ENCODE data around the gene PIK3R6.

PIK3R6 gene, protein sequence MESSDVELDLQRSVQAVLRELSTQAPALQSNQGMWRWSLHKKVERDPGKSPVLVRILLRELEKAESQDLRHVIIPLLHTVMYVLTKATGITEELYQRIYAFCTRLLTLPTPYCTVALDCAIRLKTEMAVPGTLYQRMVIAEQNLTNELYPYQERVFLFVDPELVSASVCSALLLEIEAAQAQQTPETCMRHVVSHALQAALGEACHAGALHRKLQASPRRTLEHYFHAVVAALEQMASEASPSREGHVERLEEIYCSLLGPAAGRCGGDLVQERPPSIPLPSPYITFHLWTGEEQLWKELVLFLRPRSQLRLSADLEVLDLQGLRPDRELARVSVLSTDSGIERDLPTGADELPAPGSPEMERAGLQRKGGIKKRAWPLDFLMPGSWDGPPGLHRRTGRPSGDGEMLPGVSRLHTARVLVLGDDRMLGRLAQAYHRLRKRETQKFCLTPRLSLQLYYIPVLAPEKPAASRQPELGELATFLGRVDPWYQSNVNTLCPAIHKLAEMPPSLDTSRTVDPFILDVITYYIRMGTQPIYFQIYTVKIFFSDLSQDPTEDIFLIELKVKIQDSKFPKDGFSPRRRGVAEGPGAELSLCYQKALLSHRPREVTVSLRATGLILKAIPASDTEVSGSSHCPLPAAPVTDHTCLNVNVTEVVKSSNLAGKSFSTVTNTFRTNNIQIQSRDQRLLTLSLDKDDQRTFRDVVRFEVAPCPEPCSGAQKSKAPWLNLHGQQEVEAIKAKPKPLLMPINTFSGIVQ

DNA sequence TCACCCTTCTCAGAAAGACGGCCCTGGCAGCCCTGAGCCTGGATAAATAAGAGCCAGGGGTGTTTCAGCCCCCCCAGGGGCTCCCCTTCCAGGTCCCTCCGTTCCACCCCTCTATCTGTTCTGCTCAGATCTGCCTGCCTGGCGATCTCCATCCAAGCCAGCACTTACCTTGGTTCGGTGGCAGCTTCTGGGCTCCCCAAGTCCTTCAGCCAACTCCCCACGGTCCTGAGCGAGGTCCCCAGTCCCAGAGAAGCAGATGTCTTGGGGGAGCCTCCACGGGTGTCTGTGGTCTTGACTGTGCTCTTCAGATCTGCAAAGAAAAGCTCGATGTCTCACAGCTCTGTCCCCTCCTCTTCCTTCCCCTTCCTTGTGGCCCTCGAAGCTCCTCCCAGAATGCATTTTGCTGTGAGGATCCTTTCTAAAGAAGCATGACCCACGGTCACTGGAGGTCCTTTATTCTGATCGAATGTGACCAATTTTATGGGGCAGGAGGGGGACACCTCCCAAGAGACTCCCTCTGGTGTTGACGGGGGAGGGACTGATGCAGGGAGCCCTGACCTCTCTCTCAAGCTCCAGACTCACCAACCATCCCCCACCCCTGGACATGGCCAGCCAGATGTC is at the start of gene PIK3R6:
Gene PIK3R6 (minus strand): TSS at position 314 of the 621 bp plus-strand sequence. CDS start 17,880 bp downstream, outside the sequence.
- CTCF ChIA-PET: no interaction called here
- TF ChIP-seq SP1 (IDR thresholded peaks at IDR 0.05) (no peak), FOXK2 (IDR thresholded peaks at IDR 0.05) (no peak), HDGF (IDR thresholded peaks at IDR 0.05; ENCODE audit: borderline replicate concordance) (no peak), NFRKB (IDR thresholded peaks at IDR 0.05) (no peak), SUZ12 (IDR thresholded peaks at IDR 0.05) (no peak), FOXM1 (IDR thresholded peaks at IDR 0.05; ENCODE audit: borderline replicate concordance) (no peak), ARNT (IDR thresholded peaks at IDR 0.05) (no peak), ELF4 (IDR thresholded peaks at IDR 0.05) (no peak), L3MBTL2 (conservative IDR thresholded peaks at IDR 0.05) (no peak), BHLHE40 (IDR thresholded peaks at IDR 0.05; ENCODE audit: borderline replicate concordance) (no peak), FOXA1 (IDR thresholded peaks at IDR 0.05) (no peak), CTBP1 (IDR thresholded peaks at IDR 0.05; ENCODE audit: borderline replicate concordance) (no peak), TARDBP (IDR thresholded peaks at IDR 0.05) (no peak), ZNF384 (IDR thresholded peaks at IDR 0.05) (no peak), LEF1 (IDR thresholded peaks at IDR 0.05; ENCODE audit: borderline replicate concordance) (no peak)
- DNase-seq (ENCODE audit: extremely low spot score): no peak

DNA sequence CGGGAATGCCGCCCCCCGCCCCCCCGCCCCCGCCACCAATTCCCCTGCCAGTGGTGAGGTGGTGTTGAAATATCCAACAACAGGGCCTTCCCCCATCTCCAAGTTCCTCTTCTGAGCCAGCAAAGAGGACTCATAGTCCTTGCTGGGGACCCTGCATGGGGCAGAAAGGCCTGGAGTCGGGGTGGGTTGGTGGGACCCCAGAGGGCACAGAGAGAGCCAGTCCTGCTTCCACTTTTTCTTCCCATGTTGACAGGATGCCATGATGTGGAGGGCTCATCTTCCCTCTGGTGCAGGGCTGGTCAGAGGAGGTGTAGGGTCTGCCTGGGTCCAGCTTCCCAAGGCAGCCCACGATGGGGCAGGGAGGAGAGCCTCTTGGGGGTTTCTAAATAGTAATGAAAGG is 49.0 kb upstream of the PIK3R6 start:
- no peak for DNase-seq (ENCODE audit: extremely low spot score)
- CTCF ChIA-PET: no interaction called here
- POLR2A ChIA-PET: no interaction called here
- TF ChIP-seq HDGF (IDR thresholded peaks at IDR 0.05; ENCODE audit: borderline replicate concordance) (no peak), NFRKB (IDR thresholded peaks at IDR 0.05) (no peak), SP1 (IDR thresholded peaks at IDR 0.05) (no peak), ARNT (IDR thresholded peaks at IDR 0.05) (no peak), L3MBTL2 (conservative IDR thresholded peaks at IDR 0.05) (no peak), CTBP1 (IDR thresholded peaks at IDR 0.05; ENCODE audit: borderline replicate concordance) (no peak), ELF4 (IDR thresholded peaks at IDR 0.05) (no peak), FOXM1 (IDR thresholded peaks at IDR 0.05; ENCODE audit: borderline replicate concordance) (no peak), LEF1 (IDR thresholded peaks at IDR 0.05; ENCODE audit: borderline replicate concordance) (no peak), TARDBP (IDR thresholded peaks at IDR 0.05) (no peak), SUZ12 (IDR thresholded peaks at IDR 0.05) (no peak), FOXA1 (IDR thresholded peaks at IDR 0.05) (no peak), BHLHE40 (IDR thresholded peaks at IDR 0.05; ENCODE audit: borderline replicate concordance) (no peak), ZNF384 (IDR thresholded peaks at IDR 0.05) (no peak), FOXK2 (IDR thresholded peaks at IDR 0.05) (no peak)
- TF ChIP-seq, protein P1, sequence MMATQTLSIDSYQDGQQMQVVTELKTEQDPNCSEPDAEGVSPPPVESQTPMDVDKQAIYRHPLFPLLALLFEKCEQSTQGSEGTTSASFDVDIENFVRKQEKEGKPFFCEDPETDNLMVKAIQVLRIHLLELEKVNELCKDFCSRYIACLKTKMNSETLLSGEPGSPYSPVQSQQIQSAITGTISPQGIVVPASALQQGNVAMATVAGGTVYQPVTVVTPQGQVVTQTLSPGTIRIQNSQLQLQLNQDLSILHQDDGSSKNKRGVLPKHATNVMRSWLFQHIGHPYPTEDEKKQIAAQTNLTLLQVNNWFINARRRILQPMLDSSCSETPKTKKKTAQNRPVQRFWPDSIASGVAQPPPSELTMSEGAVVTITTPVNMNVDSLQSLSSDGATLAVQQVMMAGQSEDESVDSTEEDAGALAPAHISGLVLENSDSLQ (IDR thresholded peaks at IDR 0.05): no peak

More for the DNA sequence above, at the start of gene PIK3R6:
- POLR2A ChIA-PET: no interaction called here

DNA sequence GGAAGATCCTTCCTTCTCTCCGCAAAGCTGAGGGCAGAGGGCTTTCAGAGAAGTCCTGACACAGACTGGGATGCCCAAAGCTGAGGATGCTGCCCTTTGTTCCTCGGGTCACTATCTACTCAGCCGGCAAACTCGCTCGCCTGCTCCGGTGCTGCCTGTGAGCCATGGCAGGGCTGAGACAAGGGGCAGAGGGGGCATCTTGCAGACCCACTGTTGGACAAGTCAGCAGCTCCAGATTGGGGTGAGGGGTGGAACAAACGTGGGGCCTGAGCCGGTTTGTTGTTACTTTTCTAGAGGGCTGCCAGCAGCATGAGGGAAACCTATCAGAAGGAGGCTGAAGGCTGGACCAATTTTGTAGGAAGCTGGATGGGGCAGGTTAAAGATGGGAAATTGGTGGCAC is 47.1 kb upstream of the PIK3R6 start:
- no peak for DNase-seq (ENCODE audit: extremely low spot score)
- ChIA-PET POLR2A (interaction anchor here (0.6 kb wide), 2 partner anchors 15 to 555 kb away, joined by 3 read pairs; no protein-coding TSS in a partner anchor), CTCF (no interaction called here)
- TF ChIP-seq ELF4 (IDR thresholded peaks at IDR 0.05) (no peak), BHLHE40 (IDR thresholded peaks at IDR 0.05; ENCODE audit: borderline replicate concordance) (no peak), FOXK2 (IDR thresholded peaks at IDR 0.05) (no peak), LEF1 (IDR thresholded peaks at IDR 0.05; ENCODE audit: borderline replicate concordance) (no peak), FOXA1 (IDR thresholded peaks at IDR 0.05) (no peak)
- TF ChIP-seq, protein P1 (IDR thresholded peaks at IDR 0.05): no peak

DNA sequence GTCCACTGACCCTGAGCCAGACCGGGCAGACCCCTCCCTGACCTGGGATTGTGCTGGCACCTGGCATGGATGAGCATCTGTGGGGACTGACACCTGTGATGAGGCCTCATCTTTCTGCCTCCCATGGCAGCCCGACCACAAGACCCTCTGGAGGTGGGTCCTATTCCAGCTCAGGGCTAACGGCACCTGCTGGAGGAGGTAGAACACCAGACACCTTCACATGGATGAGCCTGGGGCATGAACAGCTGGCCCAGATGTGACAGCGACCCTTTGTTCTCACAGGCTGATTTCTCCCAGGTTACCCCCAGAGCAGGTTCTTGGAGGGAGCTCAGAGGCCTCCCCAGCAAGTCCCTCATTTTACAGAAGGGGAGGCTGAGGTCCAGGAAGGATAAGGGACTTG is 46.4 kb upstream of the PIK3R6 start:
- ChIA-PET POLR2A (interaction anchor here (0.6 kb wide), 1 partner anchor 14 kb away, joined by 3 read pairs; no protein-coding TSS in a partner anchor), CTCF (interaction anchor here (1.6 kb wide), 1 partner anchor 19 kb away, joined by 6 read pairs; no protein-coding TSS in a partner anchor)
- no peak for TF ChIP-seq SP1 (IDR thresholded peaks at IDR 0.05)
- no peak for TF ChIP-seq TARDBP (IDR thresholded peaks at IDR 0.05)
- no peak for TF ChIP-seq NFRKB (IDR thresholded peaks at IDR 0.05)
- no peak for TF ChIP-seq L3MBTL2 (conservative IDR thresholded peaks at IDR 0.05)
- no peak for TF ChIP-seq ARNT (IDR thresholded peaks at IDR 0.05)
- TF ChIP-seq FOXA1 (IDR thresholded peaks at IDR 0.05): no peak
- TF ChIP-seq, protein P1 (IDR thresholded peaks at IDR 0.05): no peak
- no peak for TF ChIP-seq HDGF (IDR thresholded peaks at IDR 0.05; ENCODE audit: borderline replicate concordance)
- TF ChIP-seq FOXM1 (IDR thresholded peaks at IDR 0.05; ENCODE audit: borderline replicate concordance): no peak
- DNase-seq (ENCODE audit: extremely low spot score): no peak

DNA sequence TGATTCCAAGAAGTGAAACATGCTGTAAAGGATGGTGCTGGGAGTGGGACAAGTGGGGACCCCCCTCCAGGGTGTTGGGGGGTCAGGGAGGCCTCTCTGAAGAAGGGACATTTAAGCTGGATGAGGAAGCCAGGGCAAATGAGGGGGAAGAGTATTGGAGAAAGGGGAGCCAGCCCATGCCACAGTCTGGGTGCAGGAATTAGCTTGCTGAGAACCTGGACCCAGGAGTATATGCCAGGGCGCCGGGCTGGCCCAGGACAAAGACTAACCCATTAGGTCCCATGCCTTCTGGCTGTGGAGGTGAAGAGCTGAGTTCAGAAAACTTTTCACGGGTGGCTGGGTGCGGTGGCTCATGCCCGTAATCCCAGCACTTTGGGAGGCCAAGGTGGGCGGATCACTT is 45.6 kb upstream of the PIK3R6 start:
- CTCF ChIA-PET: interaction anchor here (1.6 kb wide), 1 partner anchor 18 kb away, joined by 6 read pairs; no protein-coding TSS in a partner anchor

More for the DNA sequence above, 45.6 kb upstream of the PIK3R6 start:
- POLR2A ChIA-PET: no interaction called here
- no peak for DNase-seq (ENCODE audit: extremely low spot score)
- TF ChIP-seq CTBP1 (IDR thresholded peaks at IDR 0.05; ENCODE audit: borderline replicate concordance) (no peak), SP1 (IDR thresholded peaks at IDR 0.05) (no peak), FOXK2 (IDR thresholded peaks at IDR 0.05) (no peak), SUZ12 (IDR thresholded peaks at IDR 0.05) (no peak), LEF1 (IDR thresholded peaks at IDR 0.05; ENCODE audit: borderline replicate concordance) (no peak), L3MBTL2 (conservative IDR thresholded peaks at IDR 0.05) (no peak), ELF4 (IDR thresholded peaks at IDR 0.05) (no peak)
- TF ChIP-seq, protein P1 (IDR thresholded peaks at IDR 0.05): no peak

Measured in HEK293T (cell line).